BJ (cell line): Measurements from ENCODE around the gene RNF212. TPM values are rescaled to one million over a fixed set of nuclear protein-coding genes. Genes with fewer than 3 reads are reported as not detected.
"Not testable (repeated sequence)": the region's sequence is repeated elsewhere in the genome, so short reads cannot be mapped to it uniquely, and the experiment has no call there.

Experiments
- CTCF ChIA-PET: fragments of 350-600 bp; formaldehyde crosslinking; extraction: SDS; loops from one replicate; lab custom pipeline; 2021; ENCODE audit warnings: antibody characterized with exemption, inconsistent platforms; lab: Yijun Ruan, JAX
- POLR2A ChIA-PET: fragments of 300-600 bp; sonication (Branson Sonifier 250); formaldehyde crosslinking; extraction: SDS; loops from one replicate; lab custom pipeline; 2021; ENCODE audit warnings: antibody characterized with exemption; lab: Charles Lee
- DNase-seq: peaks from one replicate; pipeline ENCODE4 v3.0.0-alpha.2; 2011; ENCODE audit warnings: low read depth
- H3K27me3 ChIP-seq: 2 replicates; pipeline ENCODE4 v1.6.0; 2011; ENCODE audit warnings: low read length; ENCODE audit not compliant: control insufficient read depth, insufficient read depth
- H3K36me3 ChIP-seq: 2 replicates; pipeline ENCODE4 v1.5.1; 2011; ENCODE audit warnings: low read length; ENCODE audit not compliant: control insufficient read depth, insufficient read depth
- H3K4me3 ChIP-seq: 2 replicates; pipeline ENCODE4 v1.5.1; 2011; ENCODE audit warnings: low read depth, mild to moderate bottlenecking, control low read depth, low read length
- CTCF ChIP-seq: IDR thresholded peaks from 2 replicates; pipeline ENCODE4 v1.5.1; 2011; ENCODE audit warnings: low read depth, mild to moderate bottlenecking, control low read depth, inconsistent platforms, low read length, moderate library complexity; ENCODE audit not compliant: insufficient read depth
- polyA plus RNA-seq: library from polyadenylated mRNA; depleted of rRNA; stranded (reverse); fragments of >200 nt; gene quantifications from 2 replicates; pipeline ENCODE4 v1.2.3, GENCODE V29; 2011

RNF212 gene
- polyA plus RNA-seq, 1 experiment = 2.9 TPM

GRCh38 chr4:1056671-1057402, 56.5 kb downstream of the RNF212 start:
- peaks cover 22% of the 10 kb centered on the region for H3K27me3 ChIP-seq
- no peak overlapping the region for H3K4me3 ChIP-seq
- no peak for TF ChIP-seq CTCF
- H3K36me3 ChIP-seq = no peaks in the 10 kb centered on the region
- DNase-seq = no peak
- CTCF ChIA-PET = interaction anchor here (1.0 kb wide), 1 partner anchor 17 kb away, joined by 3 read pairs; no protein-coding TSS in a partner anchor
- POLR2A ChIA-PET = no interaction called here

- H3K27me3 ChIP-seq = peaks cover 24% of the 10 kb centered on the region
- CTCF ChIA-PET = interaction anchor here (1.0 kb wide), 1 partner anchor 18 kb away, joined by 3 read pairs; no protein-coding TSS in a partner anchor
- no peaks in the 10 kb centered on the region for H3K36me3 ChIP-seq
- no peak overlapping the region for H3K4me3 ChIP-seq
- TF ChIP-seq CTCF = no peak
- POLR2A ChIA-PET = no interaction called here
- no peak for DNase-seq
These were observed 57.4 kb downstream of the RNF212 start for GRCh38 chr4:1055721-1056590.

GRCh38 chr4:1055243-1055701, 58.1 kb downstream of the RNF212 start:
- H3K4me3 ChIP-seq, DNase-seq, POLR2A ChIA-PET, H3K36me3 ChIP-seq: not testable (repeated sequence)
- H3K27me3 ChIP-seq = peaks cover 24% of the 10 kb centered on the region
- CTCF ChIA-PET = interaction anchor here (0.7 kb wide), 1 partner anchor 213 kb away, joined by 4 read pairs; no protein-coding TSS in a partner anchor

- POLR2A ChIA-PET = not testable (repeated sequence)
These were observed 58.6 kb downstream of the RNF212 start for GRCh38 chr4:1054696-1055242.

GRCh38 chr4:1053891-1054290, 59.5 kb downstream of the RNF212 start:
- ChIA-PET CTCF (interaction anchor here (0.6 to 0.9 kb wide), 2 partner anchors 12 to 378 kb away, joined by 3 read pairs; no protein-coding TSS in a partner anchor), POLR2A (interaction anchor here (0.6 kb wide), 1 partner anchor 236 kb away, joined by 3 read pairs; no protein-coding TSS in a partner anchor)
- not testable (repeated sequence) for H3K36me3 ChIP-seq, H3K4me3 ChIP-seq, DNase-seq
- peaks cover 22% of the 10 kb centered on the region for H3K27me3 ChIP-seq

More at GRCh38 chr4:1054696-1055242, 58.6 kb downstream of the RNF212 start:
- H3K36me3 ChIP-seq, DNase-seq, H3K4me3 ChIP-seq: not testable (repeated sequence)
- H3K27me3 ChIP-seq = peaks cover 26% of the 10 kb centered on the region
- CTCF ChIA-PET = interaction anchor here (0.7 kb wide), 1 partner anchor 213 kb away, joined by 4 read pairs; no protein-coding TSS in a partner anchor

GRCh38 chr4:1053080-1053661, 60.2 kb downstream of the RNF212 start:
- no peak for TF ChIP-seq CTCF
- ChIA-PET CTCF (interaction anchor here (0.6 to 0.9 kb wide), 2 partner anchors 12 to 378 kb away, joined by 3 read pairs; no protein-coding TSS in a partner anchor), POLR2A (interaction anchor here (0.6 kb wide), 1 partner anchor 66 kb away, joined by 7 read pairs; the partner anchor contains the start of gene IDUA)
- peak; percentile 85 for DNase-seq
- no peaks in the 10 kb centered on the region for H3K36me3 ChIP-seq
- H3K27me3 ChIP-seq = peaks cover 19% of the 10 kb centered on the region
- H3K4me3 ChIP-seq = peak overlapping the region; percentile 21
